K562 (cell line): ENCODE data around the gene R3HDM2. TPM values are rescaled to one million over a fixed set of nuclear protein-coding genes. Genes with fewer than 3 reads are reported as not detected.

Experiments used
- CEBPB ChIP-seq: fragments of 450-650 bp; IDR thresholded peaks from 2 replicates; pipeline ENCODE4 v1.6.1; 2016; ENCODE audit warnings: missing genetic modification characterization, missing compliant biosample characterization
- CREBBP ChIP-seq: IDR thresholded peaks from one replicate; pipeline ENCODE4 v1.6.1; 2012; ENCODE audit warnings: low read depth, mild to moderate bottlenecking, control low read depth, inconsistent platforms, low read length
- CREM ChIP-seq: IDR thresholded peaks from 2 replicates; pipeline ENCODE4 v1.6.1; 2014; ENCODE audit warnings: antibody characterized with exemption, low read depth
- FOXK2 ChIP-seq, 2 experiments: fragments of 450-650 bp; IDR thresholded peaks in 1 of 2; conservative IDR thresholded peaks in 1 of 2; 2 replicates each; pipeline ENCODE4 v1.6.1; 2016; ENCODE audit warnings: low read depth in 2 of 2, mild to moderate bottlenecking in 1 of 2
- FUS ChIP-seq: fragments of 200-400 bp; formaldehyde crosslinking; optimal IDR thresholded peaks from 2 replicates; pipeline ENCODE3; 2017; ENCODE audit warnings: low read depth, low read length
- MYNN ChIP-seq, 2 experiments: sonication (generic); formaldehyde crosslinking in 1 of 2; IDR thresholded peaks; 2 replicates each; pipeline versions ENCODE4 v1.5.0 to v1.6.1; 2016 to 2020; ENCODE audit warnings: antibody characterized with exemption in 1 of 2, missing genetic modification reagents in 1 of 2
- NCOA1 ChIP-seq: fragments of 450-650 bp; IDR thresholded peaks from 2 replicates; pipeline ENCODE4 v1.6.1; 2016; ENCODE audit warnings: low read depth
- POLR2AphosphoS2 ChIP-seq: IDR thresholded peaks from 2 replicates; pipeline ENCODE4 v1.6.1; 2012; ENCODE audit warnings: low read length, improper control_type of control experiment
- POLR2B ChIP-seq: fragments of 450-650 bp; IDR thresholded peaks from 2 replicates; pipeline ENCODE4 v1.6.1; 2018; ENCODE audit warnings: low read depth; ENCODE audit not compliant: partially characterized antibody
- PPARD ChIP-seq: fragments of 250-450 bp; sonication (Bioruptor Pico); IDR thresholded peaks from 2 replicates; pipeline ENCODE4 v1.8.0; 2022; ENCODE audit warnings: inconsistent platforms, mild to moderate bottlenecking, moderate library complexity
- SRSF3 ChIP-seq: fragments of 200-400 bp; formaldehyde crosslinking; IDR thresholded peaks from 2 replicates; pipeline ENCODE4 v1.6.1; 2016; ENCODE audit warnings: mild to moderate bottlenecking, low read length, moderate library complexity; ENCODE audit not compliant: insufficient read depth
- ZNF134 ChIP-seq: fragments of 250-450 bp; sonication (Bioruptor Pico); conservative IDR thresholded peaks from 2 replicates; pipeline ENCODE4 v1.4.0; 2020
- ZNF165 ChIP-seq: fragments of 250-450 bp; sonication (Bioruptor Pico); IDR thresholded peaks from 2 replicates; pipeline ENCODE4 v1.4.0; 2020; ENCODE audit warnings: borderline replicate concordance
- polyA plus RNA-seq, 8 experiments: library from polyadenylated mRNA; depleted of rRNA in 4 of 8; stranded (reverse) in 5 of 8; unstranded in 3 of 8; fragments of >200 nt; fragmentation: Nextera tagmentation in 2 of 8; fragmentation: Illumina TruSeq in 1 of 8; extraction: Ambion mirVana in 2 of 8; extraction: Trizol in 1 of 8; gene quantifications; 2 replicates each; pipeline versions ENCODE4 v1.2.1 to v1.2.3, GENCODE V29; 2011 to 2014; ENCODE audit warnings: inconsistent platforms in 1 of 8, missing spikeins in 1 of 8
- total RNA-seq, 7 experiments: library from RNA; depleted of rRNA in 6 of 7; stranded (reverse); fragments of >200 nt in 6 of 7; fragmentation: Illumina TruSeq in 2 of 7; extraction: Trizol in 2 of 7; gene quantifications; 2 replicates each; pipeline versions ENCODE4 v1.2.1 to v1.2.3, GENCODE V29; 2011 to 2021; ENCODE audit warnings: low replicate concordance in 1 of 7
- TF ChIP-seq, protein P1 (sequence below), 3 experiments: fragments of 200-800 bp in 1 of 3; sonication (Bioruptor generic) in 1 of 3; sonication (generic) in 1 of 3; formaldehyde crosslinking in 1 of 3; IDR thresholded peaks; 2 replicates each; pipeline versions ENCODE4 v1.6.1 to v1.8.0; 2016 to 2022; ENCODE audit warnings: mild to moderate bottlenecking in 2 of 3, missing compliant biosample characterization in 2 of 3, missing genetic modification characterization in 2 of 3, missing genetic modification reagents in 1 of 3
- TF ChIP-seq, protein P2 (sequence below), 2 experiments: fragments of 450-650 bp in 1 of 2; sonication (generic) in 1 of 2; formaldehyde crosslinking; conservative IDR thresholded peaks; 2 replicates each; pipeline versions ENCODE4 v1.4.0 to v1.8.1; 2020 to 2022; ENCODE audit warnings: mild to moderate bottlenecking in 1 of 2, missing genetic modification reagents in 1 of 2
- TF ChIP-seq, protein P3 (sequence below): fragments of 450-650 bp; IDR thresholded peaks from 2 replicates; pipeline ENCODE4 v1.6.1; 2014; ENCODE audit warnings: low read depth, mild to moderate bottlenecking, moderate library complexity, borderline replicate concordance
- TF ChIP-seq, protein P4 (sequence below): fragments of 450-650 bp; formaldehyde crosslinking; conservative IDR thresholded peaks from 2 replicates; pipeline ENCODE4 v1.4.0; 2022; ENCODE audit warnings: mild to moderate bottlenecking, missing genetic modification characterization
- TF ChIP-seq, protein P5 (sequence below), 2 experiments: fragments of 450-650 bp; conservative IDR thresholded peaks; 2 replicates each; pipeline ENCODE4 v1.6.1; 2017; ENCODE audit warnings: mild to moderate bottlenecking in 2 of 2, moderate library complexity in 2 of 2

Gene R3HDM2
- total and polyA plus RNA-seq, 9 of the 15 experiments (the other 6 are each of a cell fraction or from before 2014, with no cell fraction given), result 3.3 to 18.8 (median 9.0) TPM

DNA sequence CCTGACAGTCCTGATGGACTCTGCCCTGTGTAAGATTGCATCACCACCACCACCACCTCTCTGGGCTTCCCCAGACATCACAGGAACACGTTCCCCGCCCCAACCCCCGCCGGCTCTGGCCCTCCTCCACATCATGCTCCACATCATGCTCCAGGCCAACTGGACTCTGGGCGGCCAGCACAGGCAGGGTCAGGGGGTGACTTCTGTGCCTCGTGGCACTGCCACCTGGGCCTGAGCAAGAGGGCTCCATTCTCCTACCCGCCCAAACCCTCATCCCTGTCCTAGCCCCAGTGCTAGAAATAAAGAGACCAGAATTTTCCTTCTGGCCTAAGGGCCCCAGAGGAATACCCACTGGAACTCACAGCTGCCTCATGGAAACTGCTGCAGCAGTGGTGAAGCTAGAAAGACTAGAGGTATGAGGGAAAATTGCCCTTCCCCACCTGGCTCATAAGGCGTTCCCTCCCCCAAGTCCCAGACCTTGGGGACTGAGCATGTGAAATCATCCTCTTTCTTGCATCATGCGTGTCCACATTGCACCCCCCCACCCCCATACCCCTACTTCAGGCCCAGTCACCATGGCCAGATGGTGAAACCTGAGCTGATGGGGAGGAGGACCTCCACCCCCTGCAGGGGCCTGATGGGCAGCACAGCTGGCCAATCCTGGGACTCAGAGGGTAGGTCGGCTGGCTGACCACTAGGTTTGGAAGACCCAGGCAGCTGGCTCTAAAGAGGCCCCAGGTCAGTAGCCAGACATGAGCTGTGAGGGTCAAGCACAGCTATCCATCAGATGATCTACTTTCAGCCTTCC lies 23.9 kb upstream of the R3HDM2 start, which contains the start of gene INHBE (continued):
- TF ChIP-seq NCOA1, result 0 out of 2 replicates have a peak, but pooled peaks have one; percentile 52
- no peak for TF ChIP-seq FOXK2 (conservative IDR thresholded peaks at IDR 0.05 in 1 of 2, IDR thresholded peaks at IDR 0.05 in 1 of 2; ENCODE audit: low read depth in 2 of 2)
- TF ChIP-seq ZNF134 (CRISPR knock-in tag), result no peak
- TF ChIP-seq CREM, result peak; percentile 69
- TF ChIP-seq, protein P1, sequence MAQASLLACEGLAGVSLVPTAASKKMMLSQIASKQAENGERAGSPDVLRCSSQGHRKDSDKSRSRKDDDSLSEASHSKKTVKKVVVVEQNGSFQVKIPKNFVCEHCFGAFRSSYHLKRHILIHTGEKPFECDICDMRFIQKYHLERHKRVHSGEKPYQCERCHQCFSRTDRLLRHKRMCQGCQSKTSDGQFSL (CRISPR knock-in tag; IDR thresholded peaks at IDR 0.05), result peak; percentile 99
- TF ChIP-seq, protein P1 (tag; IDR thresholded peaks at IDR 0.05), result peak in 1 of 2 experiments; percentile 95; a peak in 3 of 4 replicates
- TF ChIP-seq, protein P2, sequence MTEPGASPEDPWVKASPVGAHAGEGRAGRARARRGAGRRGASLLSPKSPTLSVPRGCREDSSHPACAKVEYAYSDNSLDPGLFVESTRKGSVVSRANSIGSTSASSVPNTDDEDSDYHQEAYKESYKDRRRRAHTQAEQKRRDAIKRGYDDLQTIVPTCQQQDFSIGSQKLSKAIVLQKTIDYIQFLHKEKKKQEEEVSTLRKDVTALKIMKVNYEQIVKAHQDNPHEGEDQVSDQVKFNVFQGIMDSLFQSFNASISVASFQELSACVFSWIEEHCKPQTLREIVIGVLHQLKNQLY (CRISPR knock-in tag; conservative IDR thresholded peaks at IDR 0.05), result 0 out of 4 replicates have a peak, but pooled peaks of 1 of the 2 experiments have one; percentile 18
- TF ChIP-seq, protein P3, sequence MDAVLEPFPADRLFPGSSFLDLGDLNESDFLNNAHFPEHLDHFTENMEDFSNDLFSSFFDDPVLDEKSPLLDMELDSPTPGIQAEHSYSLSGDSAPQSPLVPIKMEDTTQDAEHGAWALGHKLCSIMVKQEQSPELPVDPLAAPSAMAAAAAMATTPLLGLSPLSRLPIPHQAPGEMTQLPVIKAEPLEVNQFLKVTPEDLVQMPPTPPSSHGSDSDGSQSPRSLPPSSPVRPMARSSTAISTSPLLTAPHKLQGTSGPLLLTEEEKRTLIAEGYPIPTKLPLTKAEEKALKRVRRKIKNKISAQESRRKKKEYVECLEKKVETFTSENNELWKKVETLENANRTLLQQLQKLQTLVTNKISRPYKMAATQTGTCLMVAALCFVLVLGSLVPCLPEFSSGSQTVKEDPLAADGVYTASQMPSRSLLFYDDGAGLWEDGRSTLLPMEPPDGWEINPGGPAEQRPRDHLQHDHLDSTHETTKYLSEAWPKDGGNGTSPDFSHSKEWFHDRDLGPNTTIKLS, result peak; percentile 81
- no peak for TF ChIP-seq FUS
- TF ChIP-seq CREBBP, result no peak
- TF ChIP-seq ZNF165 (CRISPR knock-in tag), result peak; percentile 39; the same call in 1 of the 2 replicates
- TF ChIP-seq POLR2AphosphoS2, result peak; percentile 70; the same call in 1 of the 2 replicates
- TF ChIP-seq, protein P4, sequence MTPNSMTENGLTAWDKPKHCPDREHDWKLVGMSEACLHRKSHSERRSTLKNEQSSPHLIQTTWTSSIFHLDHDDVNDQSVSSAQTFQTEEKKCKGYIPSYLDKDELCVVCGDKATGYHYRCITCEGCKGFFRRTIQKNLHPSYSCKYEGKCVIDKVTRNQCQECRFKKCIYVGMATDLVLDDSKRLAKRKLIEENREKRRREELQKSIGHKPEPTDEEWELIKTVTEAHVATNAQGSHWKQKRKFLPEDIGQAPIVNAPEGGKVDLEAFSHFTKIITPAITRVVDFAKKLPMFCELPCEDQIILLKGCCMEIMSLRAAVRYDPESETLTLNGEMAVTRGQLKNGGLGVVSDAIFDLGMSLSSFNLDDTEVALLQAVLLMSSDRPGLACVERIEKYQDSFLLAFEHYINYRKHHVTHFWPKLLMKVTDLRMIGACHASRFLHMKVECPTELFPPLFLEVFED (CRISPR knock-in tag), result 0 out of 2 replicates have a peak, but pooled peaks have one; percentile 36
- TF ChIP-seq MYNN (IDR thresholded peaks at IDR 0.05), result 0 out of 2 replicates have a peak, but pooled peaks have one; percentile 11
- TF ChIP-seq MYNN (CRISPR knock-in tag; IDR thresholded peaks at IDR 0.05), result no peak
- peak; percentile 86 for TF ChIP-seq CEBPB (tag)
- TF ChIP-seq, protein P5, sequence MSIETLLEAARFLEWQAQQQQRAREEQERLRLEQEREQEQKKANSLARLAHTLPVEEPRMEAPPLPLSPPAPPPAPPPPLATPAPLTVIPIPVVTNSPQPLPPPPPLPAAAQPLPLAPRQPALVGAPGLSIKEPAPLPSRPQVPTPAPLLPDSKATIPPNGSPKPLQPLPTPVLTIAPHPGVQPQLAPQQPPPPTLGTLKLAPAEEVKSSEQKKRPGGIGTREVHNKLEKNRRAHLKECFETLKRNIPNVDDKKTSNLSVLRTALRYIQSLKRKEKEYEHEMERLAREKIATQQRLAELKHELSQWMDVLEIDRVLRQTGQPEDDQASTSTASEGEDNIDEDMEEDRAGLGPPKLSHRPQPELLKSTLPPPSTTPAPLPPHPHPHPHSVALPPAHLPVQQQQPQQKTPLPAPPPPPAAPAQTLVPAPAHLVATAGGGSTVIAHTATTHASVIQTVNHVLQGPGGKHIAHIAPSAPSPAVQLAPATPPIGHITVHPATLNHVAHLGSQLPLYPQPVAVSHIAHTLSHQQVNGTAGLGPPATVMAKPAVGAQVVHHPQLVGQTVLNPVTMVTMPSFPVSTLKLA (conservative IDR thresholded peaks at IDR 0.05), result peak; percentile 55 to 62; a peak in 3 of 4 replicates
- TF ChIP-seq POLR2B, result peak; percentile 77
- TF ChIP-seq PPARD (CRISPR knock-in tag), result 0 out of 2 replicates have a peak, but pooled peaks have one; percentile 55
- TF ChIP-seq SRSF3, result peak; percentile 89; the same call in 1 of the 2 replicates
